ENCODE measurements around the gene MEX3C.

Gene MEX3C

DNA sequence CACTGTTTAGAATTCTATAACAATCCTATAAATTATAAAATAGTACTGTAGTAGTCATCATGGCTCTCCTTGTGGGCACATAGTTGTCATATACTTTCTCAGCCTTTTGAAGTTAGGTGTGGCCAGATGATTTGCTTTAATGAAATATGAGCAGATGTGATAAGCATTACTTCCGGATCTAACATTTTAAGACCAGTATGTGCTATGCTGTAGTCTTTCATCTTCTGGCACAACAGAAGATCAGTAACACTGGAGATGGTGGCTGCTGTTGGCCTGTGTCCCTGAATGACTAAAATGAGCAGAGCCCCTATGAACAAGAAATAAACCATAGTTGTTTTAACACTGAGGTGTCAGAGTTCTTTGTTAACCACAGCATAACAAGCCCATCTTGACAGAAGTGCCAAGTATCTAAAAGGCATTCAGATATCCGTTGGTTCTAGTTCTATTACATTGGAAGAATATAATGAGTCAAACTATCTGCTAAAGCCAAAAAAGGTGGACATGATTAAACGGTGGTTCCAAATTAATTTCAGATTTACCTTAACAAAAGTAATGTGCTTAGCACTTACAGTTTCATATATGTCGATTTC lies 6.3 kb downstream of the MEX3C start:
- DNase-seq, result no peak

GRCh38 chr18:51190000-51190399 lies 7.5 kb downstream of the MEX3C start:
- DNase-seq, result no peak

- no peak for DNase-seq
These were observed 9.3 kb downstream of the MEX3C start for GRCh38 chr18:51188024-51188701.

- DNase-seq, result no peak
These were observed 12.4 kb downstream of the MEX3C start for GRCh38 chr18:51185075-51185474.

- DNase-seq, result no peak
These were observed 13.4 kb downstream of the MEX3C start for GRCh38 chr18:51184091-51184457.

GRCh38 chr18:51183372-51184090 lies 13.9 kb downstream of the MEX3C start:
- DNase-seq, result no peak

- DNase-seq, result no peak
These were observed 14.7 kb downstream of the MEX3C start for GRCh38 chr18:51182824-51183223.

DNA sequence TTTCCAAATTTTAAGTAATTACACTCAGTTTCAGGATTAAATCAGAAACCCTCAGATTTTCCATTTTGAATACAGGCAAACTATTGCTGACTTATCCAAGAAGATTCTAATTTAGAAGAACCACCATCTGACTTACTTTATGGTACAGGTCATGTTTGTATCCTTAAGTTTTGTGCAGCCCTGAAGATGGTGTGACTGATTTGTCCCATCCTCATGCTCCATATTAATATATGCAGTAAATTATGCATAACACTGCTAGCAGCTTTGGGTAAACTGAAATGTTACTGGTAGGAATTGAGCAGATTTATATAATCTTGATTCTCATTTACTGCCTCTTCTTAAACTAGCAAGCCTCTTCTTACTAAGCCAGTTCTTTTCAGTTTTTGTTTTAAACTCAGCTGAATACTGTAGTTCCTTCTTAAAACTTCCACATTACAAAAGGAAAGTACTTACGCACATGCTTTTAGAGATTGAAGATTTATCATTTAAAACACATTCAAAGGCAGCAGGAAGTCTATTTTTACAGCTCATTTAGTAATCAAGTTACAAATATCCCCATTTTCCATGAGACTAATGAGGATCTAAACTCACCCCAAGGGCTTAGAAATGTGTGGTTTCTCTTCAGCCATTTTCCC lies 25.7 kb downstream of the MEX3C start:
- no peak for DNase-seq

DNA sequence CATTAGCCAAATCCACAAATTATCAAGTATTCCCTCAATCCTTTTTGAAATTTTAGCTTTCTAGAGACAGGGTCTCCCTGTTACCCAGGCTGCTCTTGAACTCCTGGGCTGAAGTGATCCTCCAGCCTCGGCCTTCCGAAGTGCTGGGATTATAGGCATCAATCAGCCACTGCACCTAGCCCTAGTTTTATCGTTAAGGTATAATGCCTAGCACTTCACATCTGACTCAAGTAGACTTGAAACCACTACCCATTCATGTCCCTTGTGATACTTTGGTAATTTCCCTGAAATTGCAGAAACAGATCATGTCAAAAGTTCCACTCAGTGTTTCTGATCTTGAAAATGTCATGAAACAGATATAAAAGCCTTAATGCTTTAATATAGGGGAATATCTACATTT lies 26.3 kb downstream of the MEX3C start:
- no peak for DNase-seq

- DNase-seq, result no peak
These were observed 26.8 kb downstream of the MEX3C start for GRCh38 chr18:51170664-51171063.

- DNase-seq, result no peak
These were observed 27.8 kb downstream of the MEX3C start for GRCh38 chr18:51169731-51170130.

GRCh38 chr18:51168960-51169662 lies 28.4 kb downstream of the MEX3C start:
- no peak for DNase-seq

- DNase-seq, result no peak
These were observed 29.3 kb downstream of the MEX3C start for GRCh38 chr18:51168026-51168742.

- no peak for DNase-seq
These were observed 32.2 kb downstream of the MEX3C start for GRCh38 chr18:51165296-51165695.

- DNase-seq, result no peak
These were observed 32.7 kb downstream of the MEX3C start for GRCh38 chr18:51164761-51165281.

GRCh38 chr18:51164342-51164741 lies 33.1 kb downstream of the MEX3C start:
- no peak for DNase-seq

DNA sequence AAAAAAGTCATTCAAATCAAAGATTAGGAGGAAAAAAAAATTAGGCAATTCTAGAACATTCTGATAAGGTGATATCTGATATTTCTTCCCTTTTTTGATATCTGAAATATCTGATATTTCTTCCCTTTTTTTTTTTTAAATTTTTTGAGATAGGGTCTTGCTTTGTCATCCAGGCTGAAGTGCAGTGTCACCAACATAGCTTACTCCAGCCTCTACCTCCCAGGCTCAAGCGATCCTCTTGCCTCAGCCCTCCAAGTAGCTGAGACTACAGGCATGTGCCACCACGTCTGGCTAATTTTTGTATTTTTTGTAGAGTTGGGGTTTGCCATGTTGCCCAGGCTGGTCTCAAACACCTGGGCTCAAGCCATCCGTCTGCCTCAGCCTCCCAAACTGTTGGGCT lies 33.9 kb downstream of the MEX3C start:
- DNase-seq, result no peak

- no peak for DNase-seq
These were observed 34.9 kb downstream of the MEX3C start for GRCh38 chr18:51162617-51163016.

DNA sequence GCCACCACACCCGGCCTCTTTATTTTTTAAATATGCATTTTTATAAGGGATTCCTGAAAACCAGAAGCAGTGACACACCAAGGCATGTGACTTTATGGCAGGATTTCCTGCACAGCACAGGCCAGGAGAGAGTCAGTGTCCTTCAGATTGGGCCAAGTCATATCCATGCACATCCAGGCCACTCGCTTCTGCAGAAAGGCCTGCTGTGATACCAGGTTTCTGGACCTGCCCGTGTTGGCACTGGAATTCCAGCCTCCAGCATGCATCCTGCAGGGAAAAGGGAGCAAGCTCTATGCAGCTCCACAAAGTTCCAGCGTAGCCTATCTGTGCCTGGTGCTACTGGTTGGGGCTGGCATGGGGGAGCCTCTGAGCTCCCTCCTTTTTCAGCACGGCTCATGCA lies 36.8 kb downstream of the MEX3C start:
- no peak for DNase-seq

- DNase-seq, result no peak
These were observed 40.3 kb downstream of the MEX3C start for GRCh38 chr18:51157215-51157614.

- DNase-seq, result no peak
These were observed 42.9 kb downstream of the MEX3C start for GRCh38 chr18:51154431-51155063.

All from activated CD8-positive, alpha-beta memory T cell treated with anti-CD3 and anti-CD28 coated beads for 24 hours (primary cell).